ENCODE measurements around the gene CUTC.

Gene CUTC

GRCh38 chr10:99784727-99785441 is 52.9 kb downstream of the CUTC start:
- DNase-seq, result no peak

DNA sequence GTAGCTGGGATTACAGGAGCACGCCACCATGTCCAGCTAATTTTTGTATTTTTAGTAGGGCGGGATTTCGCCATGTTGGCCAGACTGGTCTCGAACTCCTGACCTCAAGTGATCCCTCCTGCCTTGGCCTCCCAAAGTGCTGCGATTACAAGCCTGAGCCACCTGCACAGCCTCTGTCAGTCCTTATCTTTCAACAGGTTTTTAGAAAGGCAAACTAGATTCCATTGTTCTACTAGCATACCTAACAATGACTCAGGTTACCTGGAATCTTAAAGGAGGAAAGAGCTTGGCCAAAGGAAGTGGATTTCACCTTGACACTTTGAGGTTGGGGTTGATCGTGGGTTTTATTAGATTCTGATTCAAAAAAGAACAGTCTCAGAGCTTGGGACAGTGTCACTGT is 53.6 kb downstream of the CUTC start:
- no peak for DNase-seq

DNA sequence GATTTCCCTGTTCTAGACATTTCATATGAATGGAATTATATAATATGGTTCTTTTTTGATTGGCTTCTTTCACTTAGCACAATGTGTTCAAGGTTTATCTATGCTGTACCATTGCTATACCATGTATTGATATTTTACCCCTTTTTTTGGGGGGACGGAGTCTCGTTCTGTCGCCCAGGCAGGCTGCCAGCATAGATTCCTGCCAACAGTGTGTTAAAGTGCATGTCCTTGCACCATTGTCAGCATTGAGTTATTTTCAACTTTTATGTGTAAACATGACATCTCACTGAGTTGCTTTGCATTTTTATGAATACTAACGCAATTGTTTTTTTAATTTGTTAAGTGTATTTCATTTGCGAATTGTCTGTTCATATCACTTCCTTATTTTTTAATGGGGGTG is 55.3 kb downstream of the CUTC start:
- no peak for DNase-seq

- DNase-seq, result no peak
Observed at GRCh38 chr10:99787782-99788445, 55.9 kb downstream of the CUTC start.

GRCh38 chr10:99788598-99789256 is 56.7 kb downstream of the CUTC start:
- DNase-seq, result no peak

DNA sequence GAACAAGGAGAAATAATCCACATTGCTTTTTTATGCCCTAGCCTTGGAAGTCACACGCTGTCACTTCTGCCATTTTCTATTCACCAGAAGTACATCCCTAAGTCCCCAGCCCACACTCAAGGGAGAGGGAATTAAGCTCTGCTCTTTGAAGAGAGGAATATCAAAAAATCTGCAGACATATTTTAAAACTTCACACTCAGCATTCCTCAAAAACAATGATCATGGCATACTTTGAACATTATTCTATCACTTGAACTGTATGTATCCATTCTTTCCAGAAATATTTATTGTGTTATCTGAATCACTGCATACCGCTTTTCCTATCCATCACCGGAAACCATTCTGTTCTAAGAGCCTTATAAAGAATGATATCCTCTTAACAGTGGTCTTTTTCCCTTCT is 59.8 kb downstream of the CUTC start:
- no peak for DNase-seq

DNA sequence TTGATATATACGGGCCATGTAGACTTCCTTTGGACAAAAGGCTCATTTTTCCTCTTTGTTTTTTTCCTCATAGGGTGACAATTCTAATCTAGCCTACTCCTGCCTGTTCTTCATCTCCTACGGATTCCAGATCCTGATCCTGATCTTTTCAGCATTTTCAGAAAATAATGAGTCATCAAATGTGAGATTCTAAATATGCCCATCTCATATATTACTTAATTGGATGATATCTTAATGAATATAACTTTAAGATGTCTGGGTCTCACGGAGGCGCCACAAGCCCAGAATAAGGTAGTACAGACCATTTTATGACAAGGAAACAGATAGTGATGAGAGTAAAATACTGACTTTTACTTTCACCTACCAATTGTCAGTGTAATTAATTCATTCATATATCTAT is 61.8 kb downstream of the CUTC start:
- no peak for DNase-seq

DNA sequence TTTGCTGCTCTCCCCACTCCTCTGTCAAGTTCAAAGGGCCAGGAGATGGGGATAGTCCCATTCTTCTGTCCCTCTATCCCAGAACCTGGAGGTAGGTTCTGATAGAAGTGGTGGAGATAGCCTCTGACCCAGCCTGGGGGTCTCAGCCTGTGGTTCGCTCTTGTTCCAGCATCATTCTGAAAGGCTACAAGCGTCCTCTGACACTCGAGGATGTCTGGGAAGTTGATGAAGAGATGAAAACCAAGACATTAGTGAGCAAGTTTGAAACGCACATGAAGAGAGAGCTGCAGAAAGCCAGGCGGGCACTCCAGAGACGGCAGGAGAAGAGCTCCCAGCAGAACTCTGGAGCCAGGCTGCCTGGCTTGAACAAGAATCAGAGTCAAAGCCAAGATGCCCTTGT is 64.9 kb downstream of the CUTC start:
- DNase-seq, result no peak

DNA sequence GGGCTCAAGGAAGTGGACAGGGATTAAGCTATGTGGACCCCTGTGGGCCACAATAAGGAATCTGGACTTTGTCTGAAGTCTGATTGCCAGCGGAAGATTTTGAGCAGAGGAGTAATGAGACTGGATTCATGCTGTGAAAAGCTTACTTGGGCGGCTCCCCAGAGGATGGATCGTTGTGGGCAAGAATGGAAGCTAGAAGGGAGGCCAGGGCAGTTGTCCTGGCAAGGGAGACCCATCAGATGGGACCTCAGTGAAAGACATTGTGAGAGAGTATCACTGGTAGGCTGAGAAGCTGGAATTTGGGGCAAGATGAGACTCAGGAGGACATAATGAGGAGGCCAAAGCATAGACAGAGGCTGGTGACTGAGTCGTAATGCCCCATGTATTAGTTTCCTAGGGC is 66.0 kb downstream of the CUTC start:
- no peak for DNase-seq

- DNase-seq, result no peak
Observed at GRCh38 chr10:99798920-99799319, 66.9 kb downstream of the CUTC start.

GRCh38 chr10:99799613-99800012 is 67.6 kb downstream of the CUTC start:
- no peak for DNase-seq

DNA sequence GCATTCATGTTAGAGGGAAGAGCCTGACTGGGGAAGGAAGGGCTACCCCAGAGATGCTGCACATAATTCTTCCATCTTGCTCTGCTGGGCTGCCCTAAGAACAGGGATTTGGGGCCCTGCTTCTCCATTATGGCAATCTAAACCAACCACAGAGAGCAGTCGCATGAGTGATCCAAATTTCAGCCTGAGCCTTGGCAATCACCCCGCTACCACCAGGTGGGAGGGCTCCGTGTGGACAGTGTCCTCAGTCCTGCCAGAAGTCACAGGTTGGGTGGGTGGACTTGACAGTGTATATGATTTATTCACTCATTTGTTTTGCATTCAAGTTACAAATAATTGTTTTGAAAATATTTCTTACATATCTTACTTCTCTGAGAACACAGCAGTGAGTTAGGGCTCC is 72.4 kb downstream of the CUTC start:
- DNase-seq, result no peak

- no peak for DNase-seq
Observed at GRCh38 chr10:99805190-99805589, 73.2 kb downstream of the CUTC start.

Measured in stimulated activated CD4-positive, alpha-beta T cell treated with anti-CD3 and anti-CD28 coated beads, Interleukin-2, amount 100 ng/mL, for 48 hours (primary cell).